Loucy (cell line): ENCODE results near the gene MSL3B.
"Not testable (repeated sequence)": the region's sequence is repeated elsewhere in the genome, so short reads cannot be mapped to it uniquely, and the experiment has no call there.

Experiments used
- H2AFZ ChIP-seq: fragments of 200-600 bp; sonication (generic); 2 replicates; pipeline ENCODE4 v1.6.0; 2016; ENCODE audit warnings: antibody characterized with exemption, mild to moderate bottlenecking, low read length, moderate library complexity
- H3F3A ChIP-seq: fragments of 200-600 bp; 2 replicates; pipeline ENCODE4 v1.6.0; 2016; ENCODE audit warnings: antibody characterized with exemption, low read depth, mild to moderate bottlenecking
- H3K27me3 ChIP-seq: fragments of 200-600 bp; sonication (generic); 2 replicates; pipeline ENCODE4 v1.6.1; 2014; ENCODE audit warnings: low read length, mild to moderate bottlenecking; ENCODE audit not compliant: insufficient read depth, poor library complexity, severe bottlenecking
- H3K36me3 ChIP-seq: fragments of 200-600 bp; sonication (generic); 2 replicates; pipeline ENCODE4 v1.6.1; 2016; ENCODE audit warnings: low read length; ENCODE audit not compliant: insufficient read depth
- H3K4me1 ChIP-seq: fragments of 200-600 bp; sonication (generic); 2 replicates; pipeline ENCODE4 v1.5.1; 2014; ENCODE audit warnings: low read length, mild to moderate bottlenecking; ENCODE audit not compliant: insufficient read depth, poor library complexity, severe bottlenecking
- H3K4me2 ChIP-seq: fragments of 200-600 bp; sonication (generic); 2 replicates; pipeline ENCODE4 v1.6.0; 2014; ENCODE audit warnings: antibody characterized with exemption, low read length, low read depth, mild to moderate bottlenecking; ENCODE audit not compliant: poor library complexity, severe bottlenecking
- H3K4me3 ChIP-seq: fragments of 200-600 bp; sonication (generic); 2 replicates; pipeline ENCODE4 v1.5.1; 2014; ENCODE audit warnings: low read length, mild to moderate bottlenecking, mixed read lengths; ENCODE audit not compliant: poor library complexity, severe bottlenecking
- H3K79me2 ChIP-seq: fragments of 200-600 bp; sonication (generic); 2 replicates; pipeline ENCODE4 v1.6.1; 2014; ENCODE audit warnings: low read length; ENCODE audit not compliant: insufficient read depth
- H3K9ac ChIP-seq: fragments of 200-600 bp; sonication (generic); 2 replicates; pipeline ENCODE4 v1.6.0; 2014; ENCODE audit warnings: mild to moderate bottlenecking, low read depth, low read length, moderate library complexity; ENCODE audit not compliant: poor library complexity, severe bottlenecking
- H3K9me2 ChIP-seq: fragments of 200-600 bp; sonication (generic); replicated peaks from 2 replicates; pipeline ENCODE4 v1.6.1; 2016; ENCODE audit warnings: low read depth, low read length, mixed read lengths
- H3K9me3 ChIP-seq: fragments of 200-600 bp; sonication (generic); 2 replicates; pipeline ENCODE4 v1.6.1; 2014; ENCODE audit warnings: mild to moderate bottlenecking, antibody characterized with exemption, low read length, low read depth; ENCODE audit not compliant: insufficient read depth
- H4K20me1 ChIP-seq: fragments of 200-600 bp; sonication (generic); 2 replicates; pipeline ENCODE4 v1.6.0; 2014; ENCODE audit warnings: antibody characterized with exemption, low read length, mild to moderate bottlenecking; ENCODE audit not compliant: insufficient read depth, poor library complexity, severe bottlenecking
- EZH2phosphoT487 ChIP-seq: fragments of 200-600 bp; IDR thresholded peaks from 2 replicates; pipeline ENCODE4 v1.6.1; 2018; ENCODE audit warnings: antibody characterized with exemption, mild to moderate bottlenecking, moderate library complexity, borderline replicate concordance
- TF ChIP-seq, protein P1 (sequence below): fragments of 200-600 bp; sonication (generic); conservative IDR thresholded peaks from 2 replicates; pipeline ENCODE4 v1.5.1; 2014; ENCODE audit warnings: mild to moderate bottlenecking, antibody characterized with exemption, low read length

MSL3B gene

GRCh38 chr2:233882353-233882752 is 14.2 kb upstream of the MSL3B start:
- Histone ChIP-seq H3K4me1 (no peaks in the 10 kb centered on the region), H3K79me2 (no peaks in the 10 kb centered on the region), H3F3A (no peaks in the 10 kb centered on the region), H4K20me1 (no peaks in the 10 kb centered on the region), H3K27me3 (peaks cover 20% of the 10 kb centered on the region), H3K4me3 (no peak overlapping the region), H3K9ac (no peak overlapping the region), H3K4me2 (no peak overlapping the region), H2AFZ (no peak overlapping the region), H3K9me2 (no peaks in the 10 kb centered on the region), H3K36me3 (no peaks in the 10 kb centered on the region), H3K9me3 (no peaks in the 10 kb centered on the region)
- TF ChIP-seq, protein P1, sequence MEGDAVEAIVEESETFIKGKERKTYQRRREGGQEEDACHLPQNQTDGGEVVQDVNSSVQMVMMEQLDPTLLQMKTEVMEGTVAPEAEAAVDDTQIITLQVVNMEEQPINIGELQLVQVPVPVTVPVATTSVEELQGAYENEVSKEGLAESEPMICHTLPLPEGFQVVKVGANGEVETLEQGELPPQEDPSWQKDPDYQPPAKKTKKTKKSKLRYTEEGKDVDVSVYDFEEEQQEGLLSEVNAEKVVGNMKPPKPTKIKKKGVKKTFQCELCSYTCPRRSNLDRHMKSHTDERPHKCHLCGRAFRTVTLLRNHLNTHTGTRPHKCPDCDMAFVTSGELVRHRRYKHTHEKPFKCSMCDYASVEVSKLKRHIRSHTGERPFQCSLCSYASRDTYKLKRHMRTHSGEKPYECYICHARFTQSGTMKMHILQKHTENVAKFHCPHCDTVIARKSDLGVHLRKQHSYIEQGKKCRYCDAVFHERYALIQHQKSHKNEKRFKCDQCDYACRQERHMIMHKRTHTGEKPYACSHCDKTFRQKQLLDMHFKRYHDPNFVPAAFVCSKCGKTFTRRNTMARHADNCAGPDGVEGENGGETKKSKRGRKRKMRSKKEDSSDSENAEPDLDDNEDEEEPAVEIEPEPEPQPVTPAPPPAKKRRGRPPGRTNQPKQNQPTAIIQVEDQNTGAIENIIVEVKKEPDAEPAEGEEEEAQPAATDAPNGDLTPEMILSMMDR: no peak

GRCh38 chr2:233872125-233872524 is 3.9 kb upstream of the MSL3B start:
- H3K4me1 ChIP-seq, H3K9ac ChIP-seq, H3F3A ChIP-seq, H3K4me3 ChIP-seq, H3K9me3 ChIP-seq, H4K20me1 ChIP-seq, H2AFZ ChIP-seq, H3K9me2 ChIP-seq, H3K79me2 ChIP-seq, H3K4me2 ChIP-seq, H3K36me3 ChIP-seq: not testable (repeated sequence)
- H3K27me3 ChIP-seq: peaks cover 59% of the 10 kb centered on the region

- Histone ChIP-seq H3K4me3 (no peak overlapping the region), H3K9me3 (no peaks in the 10 kb centered on the region), H3K9me2 (no peaks in the 10 kb centered on the region), H2AFZ (no peak overlapping the region), H4K20me1 (no peaks in the 10 kb centered on the region), H3K4me2 (no peak overlapping the region), H3K9ac (no peak overlapping the region), H3F3A (no peaks in the 10 kb centered on the region), H3K36me3 (no peaks in the 10 kb centered on the region), H3K4me1 (peaks cover 6% of the 10 kb centered on the region), H3K27me3 (peaks cover 57% of the 10 kb centered on the region), H3K79me2 (peaks cover 4% of the 10 kb centered on the region; the same call in 1 of the 2 replicates)
- no peak for TF ChIP-seq EZH2phosphoT487
- TF ChIP-seq, protein P1: no peak
These were observed 3.2 kb upstream of the MSL3B start for GRCh38 chr2:233871432-233871831.

DNA sequence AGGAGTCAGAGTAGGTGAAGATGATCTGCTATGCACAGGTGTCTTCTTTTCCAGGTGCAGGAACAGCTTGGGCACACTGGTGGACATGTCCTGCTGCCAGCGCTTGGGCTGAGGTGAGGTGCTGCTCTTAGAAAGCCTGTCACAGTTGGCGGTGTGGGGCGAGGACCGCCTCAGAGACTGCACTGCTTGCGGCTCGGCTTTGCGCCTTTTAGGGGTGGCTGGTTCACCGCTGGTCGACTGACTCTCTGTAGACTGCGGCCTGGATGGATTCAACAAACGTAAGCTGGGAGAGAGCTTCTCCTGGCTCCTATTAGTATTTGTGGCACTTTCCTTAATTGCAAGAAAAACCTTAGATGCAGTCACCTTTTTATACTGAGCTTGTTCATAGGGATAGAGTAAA is 1.7 kb downstream of the MSL3B start:
- Histone ChIP-seq H3K9ac (no peak overlapping the region), H3K9me2 (no peaks in the 10 kb centered on the region), H3K9me3 (no peaks in the 10 kb centered on the region), H3K4me1 (peaks cover 6% of the 10 kb centered on the region), H4K20me1 (no peaks in the 10 kb centered on the region), H2AFZ (no peak overlapping the region), H3K4me3 (no peak overlapping the region), H3K36me3 (no peaks in the 10 kb centered on the region), H3K4me2 (no peak overlapping the region), H3F3A (no peaks in the 10 kb centered on the region), H3K27me3 (peaks cover 27% of the 10 kb centered on the region), H3K79me2 (peaks cover 4% of the 10 kb centered on the region; the same call in 1 of the 2 replicates)
- TF ChIP-seq EZH2phosphoT487: no peak
- TF ChIP-seq, protein P1: no peak
